Upper lobe of left lung (tissue), 4 donors: ENCODE measurements around the gene KRTAP19-5.

Experiments used
- CTCF ChIP-seq, 6 experiments: fragments of 450-650 bp in 4 of 6; fragments of 200-600 bp in 2 of 6; sonication (generic) in 2 of 6; IDR thresholded peaks; one replicate each; pipeline ENCODE4 v1.5.1; 2016 to 2019; ENCODE audit warnings: antibody characterized with exemption in 6 of 6
- EP300 ChIP-seq, 4 donors: sonication (generic); formaldehyde crosslinking; IDR thresholded peaks; one replicate each; pipeline ENCODE4 v1.5.1; 2017; ENCODE audit warnings: antibody characterized with exemption in 4 of 4, control low read depth in 2 of 4

GRCh38 chr21:30479259-30479658 lies 22.7 kb downstream of the KRTAP19-5 start:
- no peak for TF ChIP-seq CTCF (IDR thresholded peaks at IDR 0.05)
- TF ChIP-seq EP300 (IDR thresholded peaks at IDR 0.05), result no peak
